ENCODE results near the gene JMJD6.
"Not testable (repeated sequence)": the region's sequence is repeated elsewhere in the genome, so short reads cannot be mapped to it uniquely, and the experiment has no call there.

JMJD6 gene

GRCh38 chr17:76735006-76735405 lies 8.6 kb upstream of the JMJD6 start:
- TF ChIP-seq CTCF (IDR thresholded peaks at IDR 0.05; ENCODE audit: low read depth, low read length, missing control alignments): no peak
- in situ Hi-C loops (cut with HindIII; ENCODE audit: low pct_ligation_motif_present, low sequenced_read_pairs): no loop called here
- DNase-seq: no peak
- Histone ChIP-seq H3K27ac (no peak overlapping the region), H3K4me3 (ENCODE audit: low read depth, low read length) (peak overlapping the region; percentile 80), H3K27me3 (replicated peaks) (no peaks in the 10 kb centered on the region), H3K36me3 (replicated peaks) (peaks cover 50% of the 10 kb centered on the region)

GRCh38 chr17:76734080-76734840 lies 7.9 kb upstream of the JMJD6 start:
- DNase-seq: no peak
- Histone ChIP-seq H3K27me3 (replicated peaks) (no peaks in the 10 kb centered on the region), H3K27ac (no peak overlapping the region), H3K36me3 (replicated peaks) (peaks cover 50% of the 10 kb centered on the region), H3K4me3 (ENCODE audit: low read depth, low read length) (peak overlapping the region; percentile 80)
- no peak for TF ChIP-seq CTCF (IDR thresholded peaks at IDR 0.05; ENCODE audit: low read depth, low read length, missing control alignments)
- in situ Hi-C loops (cut with HindIII; ENCODE audit: low pct_ligation_motif_present, low sequenced_read_pairs): no loop called here

- H3K4me3 ChIP-seq (ENCODE audit: low read depth, low read length): peak overlapping the region; percentile 80
- DNase-seq: no peak
- H3K27ac ChIP-seq: no peak overlapping the region
- H3K27me3 ChIP-seq (replicated peaks): no peaks in the 10 kb centered on the region
- in situ Hi-C loops (cut with HindIII; ENCODE audit: low pct_ligation_motif_present, low sequenced_read_pairs): no loop called here
- no peak for TF ChIP-seq CTCF (IDR thresholded peaks at IDR 0.05; ENCODE audit: low read depth, low read length, missing control alignments)
- peaks cover 50% of the 10 kb centered on the region for H3K36me3 ChIP-seq (replicated peaks)
Measured at GRCh38 chr17:76733618-76733957, 7.2 kb upstream of the JMJD6 start.

- peaks cover 50% of the 10 kb centered on the region for H3K36me3 ChIP-seq (replicated peaks)
- in situ Hi-C loops (cut with HindIII; ENCODE audit: low pct_ligation_motif_present, low sequenced_read_pairs): no loop called here
- H3K27me3 ChIP-seq (replicated peaks): no peaks in the 10 kb centered on the region
- H3K4me3 ChIP-seq (ENCODE audit: low read depth, low read length): peak overlapping the region; percentile 80
- no peak overlapping the region for H3K27ac ChIP-seq
- DNase-seq: no peak
- TF ChIP-seq CTCF (IDR thresholded peaks at IDR 0.05; ENCODE audit: low read depth, low read length, missing control alignments): no peak
Measured at GRCh38 chr17:76732734-76733617, 6.6 kb upstream of the JMJD6 start.

- DNase-seq; in situ Hi-C loops (cut with HindIII; ENCODE audit: low pct_ligation_motif_present, low sequenced_read_pairs); H3K4me3 ChIP-seq (ENCODE audit: low read depth, low read length); H3K27me3 ChIP-seq (replicated peaks); H3K27ac ChIP-seq: not testable (repeated sequence)
- peaks cover 50% of the 10 kb centered on the region for H3K36me3 ChIP-seq (replicated peaks)
Measured at GRCh38 chr17:76731800-76732733, 5.7 kb upstream of the JMJD6 start.
